HAP-1 (cell line): ENCODE data around the gene CACNG8.

Source experiments
- DNase-seq, 2 experiments: peaks; one replicate each; pipeline ENCODE4 v3.0.0-alpha.2; 2016 to 2020; ENCODE audit warnings: low spot score in 2 of 2
- H3K27me3 ChIP-seq: fragments of 250-450 bp; sonication (Bioruptor Pico); 2 replicates; pipeline ENCODE4 v1.5.1; 2020; ENCODE audit warnings: low read depth, mild to moderate bottlenecking, moderate library complexity
- H3K36me3 ChIP-seq: fragments of 250-450 bp; sonication (Bioruptor Pico); replicated peaks from 2 replicates; pipeline ENCODE4 v1.5.1; 2020; ENCODE audit warnings: mild to moderate bottlenecking
- H3K4me1 ChIP-seq: fragments of 250-450 bp; sonication (Bioruptor Pico); 2 replicates; pipeline ENCODE4 v1.5.1; 2020; ENCODE audit warnings: mild to moderate bottlenecking
- H3K4me3 ChIP-seq: fragments of 250-450 bp; sonication (Bioruptor Pico); 2 replicates; pipeline ENCODE4 v1.5.1; 2020; ENCODE audit warnings: mild to moderate bottlenecking, moderate library complexity
- H3K9me3 ChIP-seq: fragments of 250-450 bp; sonication (Bioruptor Pico); 2 replicates; pipeline ENCODE4 v1.5.1; 2020; ENCODE audit warnings: mild to moderate bottlenecking, moderate library complexity
- in situ Hi-C: fragments of 300-500 bp; cut with MboI; formaldehyde crosslinking; loops from 3 replicates; pipeline ENCODE4 v1.14.3; 2020; ENCODE audit warnings: low sequenced_read_pairs, inconsistent platforms, mixed read lengths

CACNG8 gene

GRCh38 chr19:53951947-53952346, 10.8 kb upstream of the CACNG8 start:
- in situ Hi-C loops, result no loop called here
- Histone ChIP-seq H3K27me3 (peaks cover 29% of the 10 kb centered on the region), H3K4me3 (no peak overlapping the region), H3K36me3 (no peaks in the 10 kb centered on the region), H3K4me1 (no peaks in the 10 kb centered on the region), H3K9me3 (no peaks in the 10 kb centered on the region)
- DNase-seq, result no peak

DNA sequence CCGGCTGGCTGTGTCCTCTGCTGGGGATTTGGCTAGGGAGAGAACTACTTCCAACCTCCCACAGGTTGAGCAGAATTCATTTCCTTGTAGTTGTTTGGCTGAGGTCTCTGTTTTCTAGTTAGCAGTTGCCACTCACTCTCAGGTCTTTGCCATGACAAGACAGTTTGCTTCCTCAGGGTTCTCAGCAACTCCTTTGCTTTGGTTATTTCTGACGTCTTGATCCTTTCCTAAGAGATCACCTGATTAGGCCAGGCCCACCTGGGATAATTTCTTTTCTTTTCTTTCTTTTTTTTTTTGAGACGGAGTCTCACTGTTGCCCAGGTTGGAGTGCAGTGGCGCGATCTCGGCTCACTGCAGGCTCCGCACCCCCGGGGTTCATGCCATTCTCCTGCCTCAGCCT, 9.4 kb upstream of the CACNG8 start:
- Histone ChIP-seq H3K4me1 (no peaks in the 10 kb centered on the region), H3K4me3 (no peak overlapping the region), H3K9me3 (no peaks in the 10 kb centered on the region), H3K36me3 (no peaks in the 10 kb centered on the region), H3K27me3 (peaks cover 41% of the 10 kb centered on the region)
- DNase-seq, result no peak
- in situ Hi-C loops, result no loop called here

DNA sequence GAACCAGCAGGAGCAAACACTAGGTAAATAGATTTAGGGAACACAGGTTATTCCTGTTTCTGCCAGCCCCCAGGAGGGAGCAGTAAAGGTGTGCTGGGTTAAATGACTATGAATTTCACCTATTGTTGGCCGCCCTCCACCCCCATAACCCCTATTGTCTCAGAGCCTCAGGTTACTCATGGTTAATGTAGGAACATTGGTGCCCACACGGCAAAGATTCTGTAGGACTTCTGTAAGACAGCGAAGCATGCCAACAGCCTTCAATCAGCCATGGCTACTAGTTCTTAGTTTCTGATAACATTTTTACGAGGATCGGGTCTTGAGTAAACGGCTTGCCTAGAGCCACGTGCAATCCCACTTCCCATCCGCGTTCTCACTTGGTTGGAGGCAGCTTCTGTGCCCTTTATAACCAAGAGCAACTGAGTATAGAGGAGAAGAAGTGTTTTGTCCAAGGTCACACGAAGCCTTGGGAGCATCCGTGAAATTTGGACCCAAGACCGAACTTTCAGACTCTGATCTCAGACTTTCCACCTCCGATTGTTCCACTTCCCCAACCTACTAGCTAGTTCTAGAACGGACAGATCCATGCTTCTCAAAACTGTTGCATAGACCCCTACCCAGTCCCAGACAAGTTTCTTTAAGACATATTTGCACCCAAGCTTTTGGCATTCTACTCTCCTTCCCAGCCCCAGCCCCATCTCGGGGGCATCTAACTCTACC, 5.1 kb upstream of the CACNG8 start:
- in situ Hi-C loops, result no loop called here

GRCh38 chr19:53958168-53958571, 4.6 kb upstream of the CACNG8 start:
- no peak overlapping the region for H3K4me3 ChIP-seq
- no peaks in the 10 kb centered on the region for H3K36me3 ChIP-seq
- H3K27me3 ChIP-seq, result peaks cover 60% of the 10 kb centered on the region
- H3K4me1 ChIP-seq, result no peaks in the 10 kb centered on the region
- H3K9me3 ChIP-seq, result no peaks in the 10 kb centered on the region
- peak in 1 of 2 experiments; percentile 42 for DNase-seq
- in situ Hi-C loops, result no loop called here

More for the DNA sequence above, 5.1 kb upstream of the CACNG8 start:
- H3K36me3 ChIP-seq, result no peaks in the 10 kb centered on the region
- H3K4me1 ChIP-seq, result no peaks in the 10 kb centered on the region
- peaks cover 58% of the 10 kb centered on the region for H3K27me3 ChIP-seq
- H3K4me3 ChIP-seq, result no peak overlapping the region
- DNase-seq, result no peak
- H3K9me3 ChIP-seq, result no peaks in the 10 kb centered on the region

DNA sequence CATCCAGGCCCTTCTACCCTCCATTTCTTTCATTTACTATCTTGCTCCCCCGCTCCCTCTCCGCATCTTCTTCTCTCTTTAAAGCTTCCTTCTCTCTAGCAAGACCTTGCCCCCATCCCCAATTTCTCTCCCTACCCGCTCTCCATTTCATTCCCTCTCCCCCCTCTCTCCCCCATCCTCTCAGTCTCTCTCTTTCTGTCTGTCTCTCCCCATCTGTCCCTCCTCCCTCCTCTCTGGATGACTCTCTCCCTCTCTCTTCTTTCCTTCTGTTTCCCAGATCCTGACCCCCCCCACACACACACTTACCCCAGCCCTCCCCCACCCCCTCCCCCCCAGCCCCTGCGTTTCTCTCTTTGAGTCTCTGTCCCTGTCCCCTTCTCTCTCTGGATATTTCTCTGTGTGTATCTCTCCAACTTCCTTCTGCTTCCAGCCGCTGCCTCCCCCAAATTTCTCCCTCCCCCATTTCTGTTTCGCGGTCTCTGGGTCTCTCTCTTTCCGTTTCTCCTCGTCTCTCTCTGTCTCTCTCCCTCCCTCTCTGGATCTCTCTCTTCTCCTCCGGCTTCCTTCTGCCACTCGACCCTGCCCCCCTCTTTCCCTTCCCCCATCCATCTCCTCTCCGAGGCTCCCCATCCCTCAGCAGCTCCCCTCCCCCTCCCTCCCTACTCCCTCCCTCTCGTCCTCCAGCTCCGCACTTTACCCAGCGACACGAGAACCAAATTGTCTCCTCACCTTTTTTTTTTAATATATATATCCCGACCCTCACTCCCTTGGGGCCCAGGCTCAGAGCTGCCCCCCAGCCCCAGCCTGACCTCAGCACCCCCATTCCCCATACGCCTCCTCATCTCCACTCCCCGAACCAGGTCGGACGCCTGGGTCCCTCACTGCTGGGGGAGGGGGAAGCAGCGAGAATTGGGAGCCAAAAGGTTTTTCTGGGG, 3.6 kb upstream of the CACNG8 start:
- no peaks in the 10 kb centered on the region for H3K9me3 ChIP-seq
- no peaks in the 10 kb centered on the region for H3K36me3 ChIP-seq
- DNase-seq, result no peak
- H3K4me3 ChIP-seq, result no peak overlapping the region
- H3K27me3 ChIP-seq, result peaks cover 70% of the 10 kb centered on the region
- in situ Hi-C loops, result no loop called here
- no peaks in the 10 kb centered on the region for H3K4me1 ChIP-seq

DNA sequence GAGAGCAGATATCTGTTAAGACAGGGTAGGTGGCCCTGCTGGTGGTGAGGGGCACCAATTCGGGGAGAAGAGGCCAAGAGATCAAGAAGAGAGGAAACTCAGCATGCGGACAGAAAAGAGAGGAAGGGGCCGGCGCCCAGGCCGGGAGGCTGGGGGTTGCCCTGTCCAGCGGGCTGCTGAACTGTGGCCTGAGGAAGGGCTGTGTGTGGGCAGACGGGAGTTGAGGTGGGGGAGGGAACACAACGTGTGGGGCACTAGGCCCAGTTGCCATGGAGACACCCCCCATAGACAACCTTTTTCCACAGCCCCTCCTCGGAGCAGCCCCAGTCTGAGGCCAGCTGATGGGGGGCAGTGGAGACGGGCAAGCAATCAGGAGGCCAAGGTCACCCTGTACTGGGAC, 2.5 kb upstream of the CACNG8 start:
- H3K27me3 ChIP-seq, result peaks cover 78% of the 10 kb centered on the region
- in situ Hi-C loops, result no loop called here
- no peaks in the 10 kb centered on the region for H3K9me3 ChIP-seq
- H3K36me3 ChIP-seq, result no peaks in the 10 kb centered on the region
- DNase-seq, result no peak
- no peaks in the 10 kb centered on the region for H3K4me1 ChIP-seq
- H3K4me3 ChIP-seq, result no peak overlapping the region

DNA sequence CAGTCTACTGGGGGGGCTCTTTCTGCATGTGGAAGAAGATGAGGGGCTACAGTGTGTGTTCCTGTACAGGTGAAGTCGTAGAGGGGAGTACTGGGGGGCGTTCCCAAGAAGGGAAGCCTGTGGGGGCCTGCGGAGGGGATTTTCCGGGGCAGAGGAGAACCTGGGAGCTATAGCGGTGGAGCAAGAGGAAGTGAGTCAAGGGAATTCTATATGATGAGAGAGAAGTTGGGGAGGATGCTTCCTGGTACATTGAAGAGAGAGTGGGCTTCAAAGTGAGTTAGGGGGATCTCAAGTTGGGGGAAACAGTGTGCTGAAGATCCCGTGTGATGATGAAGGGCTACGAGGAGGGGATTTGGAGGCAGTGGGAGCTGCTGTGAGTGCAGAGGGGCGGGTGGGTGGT, 1.9 kb upstream of the CACNG8 start:
- Histone ChIP-seq H3K4me3 (no peak overlapping the region), H3K27me3 (peaks cover 75% of the 10 kb centered on the region), H3K36me3 (no peaks in the 10 kb centered on the region), H3K4me1 (no peaks in the 10 kb centered on the region), H3K9me3 (no peaks in the 10 kb centered on the region)
- in situ Hi-C loops, result no loop called here
- no peak for DNase-seq

DNA sequence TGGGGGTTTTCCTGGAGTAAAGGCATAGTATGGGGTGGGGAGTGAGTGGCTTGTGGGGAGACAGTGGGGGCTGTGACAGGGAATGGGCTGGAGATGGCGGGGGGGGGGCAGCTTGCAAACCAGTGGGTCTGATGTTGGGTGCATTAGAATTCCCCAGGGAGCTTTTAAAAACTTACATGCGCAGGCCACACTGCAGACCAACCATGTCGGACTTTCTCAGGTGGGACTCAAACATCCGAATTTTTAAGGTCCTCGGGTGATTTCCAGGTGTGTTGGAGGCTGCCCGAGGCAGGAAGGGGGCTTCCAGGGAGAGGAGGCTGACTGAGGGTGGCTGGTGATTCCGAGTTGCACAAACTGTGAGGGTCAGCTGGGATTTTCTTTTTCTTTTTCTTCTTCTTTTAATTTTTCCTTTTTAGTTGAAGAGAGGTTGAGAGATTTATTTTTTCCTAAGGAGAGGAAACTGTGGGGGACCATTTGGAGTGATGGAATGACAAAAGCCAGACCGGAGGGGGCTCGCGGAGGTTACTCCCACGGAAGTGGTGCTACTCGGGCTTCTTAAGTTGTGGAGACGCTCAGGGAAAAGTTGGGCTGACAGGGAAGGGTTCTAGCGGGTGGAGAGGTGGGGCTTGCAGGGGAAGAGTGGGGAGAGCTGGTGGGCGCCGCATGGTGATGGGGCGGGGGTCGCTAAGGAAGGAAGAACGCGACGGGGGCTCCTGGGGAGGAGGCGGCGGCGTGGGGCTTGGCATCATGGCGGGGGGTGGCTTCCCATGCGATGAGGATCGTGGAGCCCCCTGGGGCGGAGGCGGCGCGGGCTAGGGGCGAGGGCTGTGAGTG, 997 bp upstream of the CACNG8 start:
- in situ Hi-C loops, result no loop called here
- Histone ChIP-seq H3K4me1 (no peaks in the 10 kb centered on the region), H3K4me3 (no peak overlapping the region), H3K36me3 (no peaks in the 10 kb centered on the region), H3K27me3 (peaks cover 67% of the 10 kb centered on the region), H3K9me3 (no peaks in the 10 kb centered on the region)
- no peak for DNase-seq

DNA sequence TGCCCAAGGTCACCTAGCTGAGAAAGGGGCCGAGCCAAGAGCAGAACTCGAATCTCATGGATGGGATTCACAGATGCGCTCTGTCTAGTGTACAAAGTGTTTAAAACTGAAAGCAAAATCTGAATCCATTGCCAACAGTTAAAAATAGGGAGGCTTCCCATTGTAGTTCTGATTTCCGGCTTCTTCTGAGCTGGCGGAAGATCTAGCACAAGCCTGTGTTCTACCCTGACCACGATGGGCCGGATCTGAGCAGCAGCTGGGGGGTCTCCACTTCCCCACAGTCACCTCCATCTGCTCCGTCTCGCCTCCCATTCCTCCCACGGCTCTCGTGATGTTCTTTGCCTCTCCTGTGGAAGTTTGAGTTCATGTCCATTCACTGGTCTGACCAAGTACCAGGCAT, 2.4 kb downstream of the CACNG8 start:
- H3K36me3 ChIP-seq, result no peaks in the 10 kb centered on the region
- no peaks in the 10 kb centered on the region for H3K9me3 ChIP-seq
- H3K27me3 ChIP-seq, result peaks cover 44% of the 10 kb centered on the region
- DNase-seq, result no peak
- in situ Hi-C loops, result no loop called here
- no peaks in the 10 kb centered on the region for H3K4me1 ChIP-seq
- no peak overlapping the region for H3K4me3 ChIP-seq

DNA sequence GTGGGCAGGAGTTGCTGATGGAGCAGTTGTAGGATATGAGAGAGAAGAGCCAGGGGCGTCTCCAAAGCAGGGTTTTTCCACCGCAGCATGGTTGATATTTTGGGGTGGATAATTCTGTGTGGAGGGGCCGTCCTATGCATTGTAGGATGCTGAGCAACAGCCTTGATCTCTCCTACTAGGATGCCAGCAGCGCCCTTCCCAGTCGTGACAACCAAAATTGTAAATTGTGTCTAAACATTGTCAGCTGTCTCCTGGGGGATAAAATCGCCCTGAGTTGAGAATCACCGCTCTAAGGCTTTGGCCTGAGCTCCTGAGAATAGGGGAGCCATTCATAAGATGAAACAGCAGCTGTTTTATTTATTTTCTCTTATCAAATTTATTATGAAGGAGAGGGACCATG, 4.2 kb downstream of the CACNG8 start:
- Histone ChIP-seq H3K4me3 (no peak overlapping the region), H3K27me3 (peaks cover 28% of the 10 kb centered on the region), H3K4me1 (no peaks in the 10 kb centered on the region), H3K36me3 (no peaks in the 10 kb centered on the region), H3K9me3 (no peaks in the 10 kb centered on the region)
- in situ Hi-C loops, result no loop called here
- DNase-seq, result no peak

DNA sequence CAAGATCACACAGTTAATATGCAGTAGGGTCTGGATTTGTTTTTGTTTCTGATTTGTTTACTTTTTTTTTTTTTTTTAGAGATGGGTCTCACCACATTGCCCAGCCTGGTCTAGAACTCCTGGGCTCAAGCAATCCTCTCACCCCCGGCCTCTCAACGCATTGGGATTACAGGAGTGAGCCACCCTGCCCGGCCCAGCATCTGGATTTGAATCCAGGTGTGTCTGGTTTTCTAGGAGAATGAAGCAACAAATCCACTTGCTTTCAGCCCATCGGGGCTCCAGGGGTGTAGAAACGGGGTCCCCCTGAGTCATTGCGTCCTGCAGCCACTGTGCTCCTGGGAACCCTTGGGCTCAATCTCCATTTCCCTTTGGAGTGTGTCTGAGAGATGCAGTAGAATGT, 6.6 kb downstream of the CACNG8 start:
- Histone ChIP-seq H3K4me1 (no peaks in the 10 kb centered on the region), H3K27me3 (peaks cover 12% of the 10 kb centered on the region), H3K36me3 (no peaks in the 10 kb centered on the region), H3K4me3 (no peak overlapping the region), H3K9me3 (no peaks in the 10 kb centered on the region)
- in situ Hi-C loops, result no loop called here
- no peak for DNase-seq

- no peak overlapping the region for H3K4me3 ChIP-seq
Measured at GRCh38 chr19:53971673-53972072, 8.9 kb downstream of the CACNG8 start.

DNA sequence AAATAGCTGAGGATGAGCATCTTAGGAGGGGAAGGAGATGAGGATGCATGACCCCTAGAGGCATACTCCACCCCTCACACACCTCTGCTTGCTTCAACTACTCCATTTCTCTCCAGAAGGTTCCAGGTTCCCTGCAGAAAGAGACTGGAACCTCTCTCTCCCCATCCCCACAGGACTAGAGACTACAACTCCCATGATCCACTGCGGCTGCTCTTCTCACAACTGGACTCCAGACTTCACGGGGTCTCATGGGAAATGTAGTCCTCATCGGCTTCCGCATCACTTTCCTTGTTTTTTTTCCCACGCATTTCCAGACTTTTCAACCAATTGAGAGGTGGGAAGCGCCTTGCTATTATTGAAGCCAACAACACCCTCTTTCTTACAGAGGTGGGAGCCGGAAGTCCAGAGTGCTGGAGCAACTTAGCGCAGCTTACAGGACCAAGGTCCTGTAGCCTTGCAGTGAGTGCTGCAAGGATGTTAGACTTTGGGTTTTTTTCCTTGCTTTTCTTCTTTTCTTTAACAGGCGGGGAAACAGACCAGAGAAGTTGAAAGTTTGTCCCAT, 14.8 kb downstream of the CACNG8 start:
- Histone ChIP-seq H3K4me1 (peaks cover 14% of the 10 kb centered on the region), H3K4me3 (no peak overlapping the region), H3K9me3 (no peaks in the 10 kb centered on the region), H3K27me3 (0 out of 2 replicates have a peak, but pooled peaks cover 2% of the 10 kb centered on the region), H3K36me3 (no peaks in the 10 kb centered on the region)
- peak; percentile 82 to 87 for DNase-seq
- in situ Hi-C loops, result no loop called here

More at GRCh38 chr19:53971673-53972072, 8.9 kb downstream of the CACNG8 start:
- in situ Hi-C loops, result no loop called here
- no peaks in the 10 kb centered on the region for H3K4me1 ChIP-seq
- no peaks in the 10 kb centered on the region for H3K36me3 ChIP-seq
- no peaks in the 10 kb centered on the region for H3K9me3 ChIP-seq
- no peak for DNase-seq
- no peaks in the 10 kb centered on the region for H3K27me3 ChIP-seq
